Retinal pigment epithelial cell (primary cell): Measurements from ENCODE around the gene ITGA11.
A peak's percentile ranks its signal among the peaks of the same experiment; 100 is the strongest.

Experiments used
- DNase-seq: peaks from one replicate; pipeline ENCODE4 v3.0.0-alpha.2; 2010; ENCODE audit warnings: low read depth
- H3K4me3 ChIP-seq: 2 replicates; pipeline ENCODE4 v1.5.1; 2011; ENCODE audit warnings: mild to moderate bottlenecking, low read length, control low read depth, moderate library complexity
- CTCF ChIP-seq: conservative IDR thresholded peaks from 2 replicates; pipeline ENCODE4 v1.5.1; 2011; ENCODE audit warnings: low read depth, low read length, control low read depth, inconsistent platforms

ITGA11 gene

DNA sequence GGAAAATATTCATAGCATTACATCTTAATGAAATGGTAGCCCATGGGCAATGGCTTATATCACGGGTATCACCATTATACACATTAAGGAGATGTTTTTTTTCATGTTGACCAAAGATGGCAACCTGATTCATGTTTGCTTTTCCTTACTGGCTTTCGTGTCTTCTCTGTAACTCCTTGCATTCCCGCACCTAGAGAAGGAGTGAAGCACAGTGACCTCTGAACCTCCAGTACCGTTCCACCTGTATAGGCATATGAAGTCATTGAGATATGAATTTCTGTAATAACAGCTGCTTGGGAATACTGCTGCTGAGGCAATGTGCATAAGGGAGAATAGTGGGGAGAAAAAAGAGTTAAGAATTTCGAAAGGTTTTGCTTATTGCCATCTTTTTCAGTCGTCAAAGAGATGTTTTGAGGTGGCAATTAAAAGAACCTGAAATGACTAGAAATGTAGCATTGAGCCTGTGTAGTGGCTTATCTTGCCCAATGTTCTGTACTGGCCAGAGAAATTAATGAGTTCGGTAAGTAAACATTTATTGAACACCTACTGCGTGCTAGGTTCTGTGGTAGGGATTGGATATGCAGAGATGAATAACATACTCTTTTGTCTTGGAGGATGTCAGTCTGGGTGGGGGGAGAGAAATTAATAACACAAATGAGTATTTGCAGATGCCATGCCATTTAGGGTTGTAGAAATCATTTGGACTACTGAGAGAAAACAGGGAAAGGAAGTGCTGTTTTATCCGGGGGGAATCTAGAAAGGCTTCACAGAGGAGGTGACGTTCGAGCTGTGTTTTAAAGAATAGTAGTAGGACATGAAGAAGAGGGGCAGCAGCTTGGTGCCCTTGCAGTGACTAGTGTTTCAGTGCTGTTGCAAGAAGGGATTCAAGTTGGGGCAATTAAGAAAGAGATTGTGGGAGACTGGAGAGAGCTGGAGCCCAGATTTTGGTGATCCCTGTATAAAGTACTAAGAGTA lies 151.9 kb downstream of the ITGA11 start:
- H3K4me3 ChIP-seq = peak overlapping the region; percentile 98
- no peak for DNase-seq
- TF ChIP-seq CTCF = no peak

DNA sequence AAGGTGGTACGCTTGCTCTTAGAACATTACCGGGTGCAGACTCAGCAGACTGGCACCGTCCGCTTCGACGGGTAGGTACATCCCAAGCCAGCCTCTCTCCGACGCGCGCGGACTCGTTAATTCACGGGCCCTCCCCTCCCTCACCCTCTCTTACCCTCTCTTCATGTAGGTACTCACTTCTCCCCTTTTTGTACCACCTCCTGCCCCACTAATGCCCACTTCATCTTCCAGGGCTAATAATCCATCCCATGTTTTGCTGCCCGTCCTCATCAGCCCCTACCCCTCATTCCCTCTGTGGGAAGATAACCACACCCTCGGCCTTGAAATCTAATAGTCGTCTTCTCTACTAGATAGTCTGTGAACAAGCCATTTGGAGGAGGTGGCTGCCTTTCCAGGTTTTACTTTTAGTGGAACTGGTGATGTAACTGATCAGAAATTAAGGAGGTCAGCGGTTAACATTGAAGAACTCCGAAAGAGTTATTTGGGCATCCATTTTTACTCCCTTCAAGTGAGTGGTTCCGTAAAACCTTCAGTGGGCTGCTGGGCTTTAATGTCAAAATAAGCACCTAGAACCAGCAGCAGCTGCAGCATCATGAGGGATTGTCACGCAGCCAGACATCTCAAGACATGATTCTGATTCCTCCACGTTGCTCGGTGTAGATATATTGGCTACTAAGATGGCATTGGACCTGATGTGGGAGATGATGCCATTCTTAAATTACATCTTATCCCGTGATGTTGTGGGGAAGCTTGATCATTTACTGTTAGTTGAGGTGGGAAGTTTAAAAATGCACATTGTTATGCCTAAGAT lies 153.2 kb downstream of the ITGA11 start:
- peak overlapping the region; percentile 98 for H3K4me3 ChIP-seq
- no peak for TF ChIP-seq CTCF
- DNase-seq = no peak

DNA sequence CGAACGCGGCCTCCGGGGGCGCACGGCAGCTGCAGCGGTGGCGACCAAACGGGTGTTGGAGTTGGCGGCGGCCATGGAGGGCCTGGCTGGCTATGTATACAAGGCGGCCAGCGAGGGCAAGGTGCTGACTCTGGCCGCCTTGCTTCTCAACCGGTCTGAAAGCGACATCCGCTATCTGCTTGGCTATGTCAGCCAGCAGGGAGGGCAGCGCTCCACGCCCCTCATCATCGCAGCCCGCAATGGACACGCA lies 153.7 kb downstream of the ITGA11 start:
- TF ChIP-seq CTCF = peak; percentile 42
- no peak for DNase-seq

GRCh38 chr15:68277603-68278344 lies 154.2 kb downstream of the ITGA11 start, which contains the start of gene FEM1B:
FEM1B (plus strand) TSS chr15:68277745; CDS start chr15:68278418, 673 bp downstream.
- H3K4me3 ChIP-seq = peak within 1 kb of the TSS; percentile 98
- TF ChIP-seq CTCF = no peak
- no peak for DNase-seq

More for the DNA sequence above, 153.7 kb downstream of the ITGA11 start:
- peak overlapping the region; percentile 98 for H3K4me3 ChIP-seq

DNA sequence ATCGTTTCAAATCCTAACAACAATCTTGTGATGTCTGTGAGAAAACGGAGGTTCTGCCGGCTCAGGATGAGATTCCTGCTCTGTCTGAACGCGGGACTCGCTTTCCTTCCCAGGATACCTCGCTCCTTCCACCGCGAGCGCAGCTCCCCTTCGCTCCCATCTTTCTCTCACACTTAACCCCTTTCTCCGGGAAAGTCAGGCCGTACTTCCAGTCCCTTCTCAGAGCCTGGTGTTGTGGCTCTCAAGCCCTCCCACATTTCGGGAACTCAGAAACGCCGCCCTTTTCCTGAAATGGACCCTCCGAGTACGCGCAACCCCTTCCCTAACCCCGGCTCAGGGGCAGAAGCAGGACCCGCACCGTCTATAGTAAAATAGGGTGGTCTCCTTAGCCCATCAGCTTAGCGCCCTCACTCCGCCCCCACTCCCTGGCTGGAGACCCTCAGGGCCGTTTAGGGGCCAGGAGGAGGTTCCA lies 154.8 kb downstream of the ITGA11 start:
- no peak for DNase-seq
- no peak for TF ChIP-seq CTCF
- peak overlapping the region; percentile 98 for H3K4me3 ChIP-seq

GRCh38 chr15:68276668-68277067 lies 155.3 kb downstream of the ITGA11 start:
- no peak for DNase-seq
- peak overlapping the region; percentile 98 for H3K4me3 ChIP-seq
- no peak for TF ChIP-seq CTCF
